ENCODE data around the gene FH. TPM values are rescaled to one million over a fixed set of nuclear protein-coding genes. Genes with fewer than 3 reads are reported as not detected.

Gene FH
- total RNA-seq, 2 donors from 2014 or later = 45.0 to 54.1 TPM

- intact Hi-C loops (cut with DNase I) = no loop called here
These were observed 11.9 kb upstream of the FH start for GRCh38 chr1:241531195-241532161.

GRCh38 chr1:241527146-241527545 is 7.6 kb upstream of the FH start:
- intact Hi-C loops (cut with DNase I) = no loop called here
- no peak for DNase-seq (ENCODE audit: low spot score)

More at GRCh38 chr1:241531195-241532161, 11.9 kb upstream of the FH start:
- no peak for DNase-seq (ENCODE audit: low spot score)

- no peak for DNase-seq (ENCODE audit: low spot score)
- intact Hi-C loops (cut with DNase I) = no loop called here
These were observed 5.5 kb upstream of the FH start for GRCh38 chr1:241525026-241525425.

GRCh38 chr1:241521718-241522117 is 2.2 kb upstream of the FH start:
- intact Hi-C loops (cut with DNase I) = no loop called here
- DNase-seq (ENCODE audit: low spot score) = no peak

- intact Hi-C loops (cut with DNase I) = no loop called here
- no peak for DNase-seq (ENCODE audit: low spot score)
These were observed 518 bp upstream of the FH start for GRCh38 chr1:241520080-241520465.

- DNase-seq (ENCODE audit: low spot score) = no peak
- intact Hi-C loops (cut with DNase I) = no loop called here
These were observed 863 bp downstream of the FH start for GRCh38 chr1:241518476-241519307.

- DNase-seq (ENCODE audit: low spot score) = no peak
- intact Hi-C loops (cut with DNase I) = no loop called here
These were observed 6.2 kb downstream of the FH start for GRCh38 chr1:241513378-241513777.

GRCh38 chr1:241507189-241507863 is 12.2 kb downstream of the FH start:
- no peak for DNase-seq (ENCODE audit: low spot score)
- intact Hi-C loops (cut with DNase I) = no loop called here

GRCh38 chr1:241503444-241503843 is 16.1 kb downstream of the FH start:
- intact Hi-C loops (cut with DNase I) = no loop called here

GRCh38 chr1:241499910-241500309 is 19.6 kb downstream of the FH start:
- intact Hi-C loops (cut with DNase I) = no loop called here
- DNase-seq (ENCODE audit: low spot score) = no peak

More at GRCh38 chr1:241503444-241503843, 16.1 kb downstream of the FH start:
- no peak for DNase-seq (ENCODE audit: low spot score)

- intact Hi-C loops (cut with DNase I) = no loop called here
These were observed 23.8 kb downstream of the FH start for GRCh38 chr1:241495741-241496140.

GRCh38 chr1:241488739-241489138 is 30.8 kb downstream of the FH start:
- intact Hi-C loops (cut with DNase I) = no loop called here
- no peak for DNase-seq (ENCODE audit: low spot score)

More at GRCh38 chr1:241495741-241496140, 23.8 kb downstream of the FH start:
- DNase-seq (ENCODE audit: low spot score) = no peak

- intact Hi-C loops (cut with DNase I) = no loop called here
These were observed 34.0 kb downstream of the FH start for GRCh38 chr1:241485554-241485992.

GRCh38 chr1:241485145-241485544 is 34.4 kb downstream of the FH start:
- intact Hi-C loops (cut with DNase I) = no loop called here
- no peak for DNase-seq (ENCODE audit: low spot score)

More at GRCh38 chr1:241485554-241485992, 34.0 kb downstream of the FH start:
- no peak for DNase-seq (ENCODE audit: low spot score)

GRCh38 chr1:241482761-241483250 is 36.7 kb downstream of the FH start:
- no peak for DNase-seq (ENCODE audit: low spot score)
- intact Hi-C loops (cut with DNase I) = no loop called here

GRCh38 chr1:241479294-241479693 is 40.3 kb downstream of the FH start:
- intact Hi-C loops (cut with DNase I) = loop anchor here in 1 of 2 donors (5.0 kb wide), 1 partner anchor 397 kb away; no protein-coding TSS in a partner anchor
- DNase-seq (ENCODE audit: low spot score) = no peak

- intact Hi-C loops (cut with DNase I) = loop anchor here in 1 of 2 donors (5.0 kb wide), 1 partner anchor 393 kb away; no protein-coding TSS in a partner anchor
- DNase-seq (ENCODE audit: low spot score) = no peak
These were observed 43.9 kb downstream of the FH start for GRCh38 chr1:241475671-241476070.

- DNase-seq (ENCODE audit: low spot score) = no peak
- intact Hi-C loops (cut with DNase I) = no loop called here
These were observed 46.5 kb downstream of the FH start for GRCh38 chr1:241473026-241473425.

GRCh38 chr1:241470908-241471590 is 48.5 kb downstream of the FH start:
- intact Hi-C loops (cut with DNase I) = no loop called here
- no peak for DNase-seq (ENCODE audit: low spot score)
